ENCODE measurements around the gene PIGW. TPM values are rescaled to one million over a fixed set of nuclear protein-coding genes. Genes with fewer than 3 reads are reported as not detected.

Gene PIGW
- total RNA-seq, 3 donors from 2014 or later (not counting 1 experiment from before 2014, with no cell fraction given) = 4.6 to 8.3 (median 5.0) TPM

- H3K36me3 Mint-ChIP-seq = no peaks in the 10 kb centered on the region
- Histone ChIP-seq H3K9me3 (ENCODE audit: control insufficient read depth, insufficient read depth, low read length) (no peaks in the 10 kb centered on the region), H3K36me3 (ENCODE audit: control insufficient read depth, insufficient read depth, low read length) (peaks cover 8% of the 10 kb centered on the region), H3K27ac (ENCODE audit: low read length) (no peak overlapping the region), H3K27me3 (ENCODE audit: control insufficient read depth, insufficient read depth, low read length) (no peaks in the 10 kb centered on the region), H3K4me1 (ENCODE audit: control insufficient read depth, insufficient read depth, low read length) (no peaks in the 10 kb centered on the region), H3K4me3 (ENCODE audit: low read length) (no peak overlapping the region)
- no peaks in the 10 kb centered on the region for H3K27me3 Mint-ChIP-seq (ENCODE audit: low read depth in 2 of 2)
- intact Hi-C loops (cut with micrococcal nuclease) = no loop called here
- ATAC-seq (no peak), DNase-seq (no peak)
- over 99% methylated on average over 9 of the region's 9 CpGs for WGBS (ENCODE audit: insufficient coverage)
- H3K4me1 Mint-ChIP-seq = no peaks in the 10 kb centered on the region
- H3K27ac Mint-ChIP-seq = no peak overlapping the region
- TF ChIP-seq CTCF (IDR thresholded peaks at IDR 0.05) = no peak
- H3K9me3 Mint-ChIP-seq = no peaks in the 10 kb centered on the region
- no peak overlapping the region for H3K4me3 Mint-ChIP-seq
Measured at GRCh38 chr17:36509272-36509985, 25.4 kb upstream of the PIGW start.

GRCh38 chr17:36510636-36511035, 24.2 kb upstream of the PIGW start:
- H3K36me3 ChIP-seq (ENCODE audit: control insufficient read depth, insufficient read depth, low read length) = peaks cover 4% of the 10 kb centered on the region
- no peak for ATAC-seq
- Mint-ChIP-seq H3K27ac (no peak overlapping the region), H3K36me3 (no peaks in the 10 kb centered on the region), H3K4me3 (no peak overlapping the region), H3K27me3 (ENCODE audit: low read depth in 2 of 2) (no peaks in the 10 kb centered on the region), H3K4me1 (no peaks in the 10 kb centered on the region), H3K9me3 (no peaks in the 10 kb centered on the region)
- WGBS (ENCODE audit: insufficient coverage) = 92% methylated on average over 14 of the region's 14 CpGs
- no peak for DNase-seq
- intact Hi-C loops (cut with micrococcal nuclease) = no loop called here
- H3K4me1 ChIP-seq (ENCODE audit: control insufficient read depth, insufficient read depth, low read length) = no peaks in the 10 kb centered on the region
- no peak overlapping the region for H3K27ac ChIP-seq (ENCODE audit: low read length)
- H3K27me3 ChIP-seq (ENCODE audit: control insufficient read depth, insufficient read depth, low read length) = no peaks in the 10 kb centered on the region
- H3K4me3 ChIP-seq (ENCODE audit: low read length) = no peak overlapping the region
- no peak for TF ChIP-seq CTCF (IDR thresholded peaks at IDR 0.05)
- H3K9me3 ChIP-seq (ENCODE audit: control insufficient read depth, insufficient read depth, low read length) = no peaks in the 10 kb centered on the region

- intact Hi-C loops (cut with micrococcal nuclease) = no loop called here
- Mint-ChIP-seq H3K4me1 (no peaks in the 10 kb centered on the region), H3K36me3 (no peaks in the 10 kb centered on the region), H3K27ac (no peak overlapping the region), H3K4me3 (no peak overlapping the region), H3K27me3 (ENCODE audit: low read depth in 2 of 2) (no peaks in the 10 kb centered on the region), H3K9me3 (no peaks in the 10 kb centered on the region)
- ATAC-seq (no peak), DNase-seq (no peak)
- no peaks in the 10 kb centered on the region for H3K27me3 ChIP-seq (ENCODE audit: control insufficient read depth, insufficient read depth, low read length)
- H3K27ac ChIP-seq (ENCODE audit: low read length) = no peak overlapping the region
- H3K4me3 ChIP-seq (ENCODE audit: low read length) = no peak overlapping the region
- H3K9me3 ChIP-seq (ENCODE audit: control insufficient read depth, insufficient read depth, low read length) = no peaks in the 10 kb centered on the region
- 97% methylated on average over 6 of the region's 6 CpGs for WGBS (ENCODE audit: insufficient coverage)
- H3K4me1 ChIP-seq (ENCODE audit: control insufficient read depth, insufficient read depth, low read length) = no peaks in the 10 kb centered on the region
- no peak for TF ChIP-seq CTCF (IDR thresholded peaks at IDR 0.05)
- H3K36me3 ChIP-seq (ENCODE audit: control insufficient read depth, insufficient read depth, low read length) = peaks cover 5% of the 10 kb centered on the region
Measured at GRCh38 chr17:36511216-36511615, 23.6 kb upstream of the PIGW start.

GRCh38 chr17:36512641-36513040, 22.1 kb upstream of the PIGW start:
- Histone ChIP-seq H3K27ac (ENCODE audit: low read length) (no peak overlapping the region), H3K4me3 (ENCODE audit: low read length) (no peak overlapping the region), H3K27me3 (ENCODE audit: control insufficient read depth, insufficient read depth, low read length) (no peaks in the 10 kb centered on the region), H3K4me1 (ENCODE audit: control insufficient read depth, insufficient read depth, low read length) (no peaks in the 10 kb centered on the region), H3K9me3 (ENCODE audit: control insufficient read depth, insufficient read depth, low read length) (no peaks in the 10 kb centered on the region), H3K36me3 (ENCODE audit: control insufficient read depth, insufficient read depth, low read length) (peaks cover 3% of the 10 kb centered on the region)
- H3K4me1 Mint-ChIP-seq = no peaks in the 10 kb centered on the region
- no peaks in the 10 kb centered on the region for H3K27me3 Mint-ChIP-seq (ENCODE audit: low read depth in 2 of 2)
- 100% methylated on average over 4 of the region's 5 CpGs for WGBS (ENCODE audit: insufficient coverage)
- H3K9me3 Mint-ChIP-seq = no peaks in the 10 kb centered on the region
- DNase-seq (no peak), ATAC-seq (no peak)
- no peak overlapping the region for H3K27ac Mint-ChIP-seq
- no peaks in the 10 kb centered on the region for H3K36me3 Mint-ChIP-seq
- intact Hi-C loops (cut with micrococcal nuclease) = no loop called here
- no peak overlapping the region for H3K4me3 Mint-ChIP-seq
- no peak for TF ChIP-seq CTCF (IDR thresholded peaks at IDR 0.05)
